NOMO-1 treated with DMSO at 0.1 percent for 48 hours (cell line): ENCODE results near the gene SLC25A25.
"Not testable (repeated sequence)": the region's sequence is repeated elsewhere in the genome, so short reads cannot be mapped to it uniquely, and the experiment has no call there.

ENCODE experiments used
- DNase-seq: peaks from one replicate; lab custom pipeline; 2025; ENCODE audit not compliant: unreplicated experiment; lab: John Stamatoyannopoulos, UW

The SLC25A25 gene

DNA sequence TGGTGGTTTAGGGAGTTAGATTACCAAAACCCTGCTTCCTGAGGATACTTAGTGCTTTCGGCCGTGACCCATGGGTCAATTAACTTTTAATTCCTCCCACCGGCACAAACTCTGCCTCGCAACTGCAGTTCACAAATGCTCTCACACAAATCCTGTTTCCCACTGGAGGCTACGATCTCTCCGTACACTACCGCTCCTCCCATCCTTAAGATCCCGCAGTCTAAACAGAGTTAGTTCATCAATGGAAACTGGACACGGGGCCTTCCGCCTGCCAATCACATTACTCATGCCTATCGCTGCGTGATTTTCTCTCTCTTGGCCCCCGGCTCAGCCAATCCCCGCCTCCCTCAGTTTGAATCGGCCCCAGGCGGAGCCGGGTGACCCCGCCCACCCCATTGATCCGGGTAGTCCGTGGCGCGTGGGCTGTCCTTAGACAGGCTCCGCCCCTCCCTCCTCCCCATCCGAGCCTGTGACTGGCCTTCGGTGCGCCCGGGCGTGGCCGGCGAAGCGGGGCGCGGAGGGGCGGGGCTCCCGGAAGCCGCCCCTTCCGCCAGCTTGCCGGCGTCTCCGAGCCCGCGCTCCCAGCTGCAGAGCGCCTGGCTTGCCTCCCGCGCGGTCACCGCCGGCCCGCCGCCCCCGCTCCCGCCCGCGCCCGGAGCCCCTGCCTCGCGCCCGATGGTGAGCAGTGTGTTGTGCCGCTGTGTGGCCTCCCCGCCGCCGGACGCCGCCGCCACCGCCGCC is at the start of gene SLC25A25:
SLC25A25 (plus strand) TSS at position 588 of the 741 bp plus-strand sequence; CDS start at position 676, 88 bp downstream.
- DNase-seq, result peak; percentile 98

DNA sequence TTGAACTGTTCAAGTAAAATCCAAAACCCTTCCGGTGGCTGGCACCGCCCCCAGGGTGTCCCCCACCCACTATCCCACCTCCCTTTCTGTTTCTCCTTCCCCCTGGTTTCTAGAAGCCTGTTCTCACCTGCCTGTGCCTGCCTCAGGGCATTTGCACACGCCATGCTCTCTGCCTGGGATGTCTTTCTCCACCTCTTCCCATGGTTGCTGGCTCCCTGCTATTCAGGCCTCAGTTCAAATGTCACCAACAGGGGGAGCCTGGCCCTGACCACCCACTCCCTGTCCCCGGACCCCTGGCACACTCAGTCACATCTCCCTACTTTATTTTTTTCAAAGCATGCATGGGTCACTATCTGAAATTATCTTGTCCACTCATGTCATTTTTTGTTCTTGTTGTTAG is 47.3 kb upstream of the SLC25A25 start:
- no peak for DNase-seq

DNA sequence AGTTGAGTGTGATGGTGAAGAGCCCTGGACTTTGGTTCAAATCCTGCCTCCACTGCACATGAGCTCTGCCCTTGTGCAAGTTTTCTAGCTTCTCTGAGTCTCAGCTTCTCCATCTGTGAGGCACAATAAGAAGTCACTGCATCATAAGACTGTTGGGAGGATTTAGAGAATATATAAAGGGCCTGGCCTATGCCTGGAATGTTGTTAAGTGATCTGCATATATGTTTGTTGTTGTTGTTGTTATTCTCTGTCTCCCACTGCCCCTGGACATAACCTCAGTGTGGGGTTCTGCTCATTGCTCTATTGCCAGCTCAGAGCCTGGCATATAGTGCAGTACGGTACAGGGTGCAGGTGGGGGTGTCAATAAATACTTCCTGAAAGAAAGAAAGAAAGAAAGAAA is 46.9 kb upstream of the SLC25A25 start:
- DNase-seq, result no peak

DNA sequence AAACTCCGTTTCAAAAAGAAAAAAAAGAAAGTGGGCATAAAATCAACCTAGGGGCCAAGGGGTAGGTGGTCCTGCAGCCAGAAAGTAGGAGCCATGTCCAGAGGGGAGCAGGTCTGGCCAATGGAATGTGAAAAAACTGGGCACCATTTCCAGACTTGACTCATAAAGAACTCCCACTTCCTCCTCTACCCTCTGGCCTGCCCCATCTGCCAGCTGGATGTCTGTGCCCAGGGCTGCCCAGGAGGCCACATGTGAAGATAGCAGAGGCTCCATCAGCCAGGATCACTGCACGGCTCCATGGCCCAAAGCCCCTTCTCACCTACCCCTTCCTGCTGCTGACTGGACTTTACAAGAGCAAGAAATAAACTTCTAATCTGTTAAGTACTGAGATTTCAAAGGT is 45.1 kb upstream of the SLC25A25 start:
- no peak for DNase-seq

DNA sequence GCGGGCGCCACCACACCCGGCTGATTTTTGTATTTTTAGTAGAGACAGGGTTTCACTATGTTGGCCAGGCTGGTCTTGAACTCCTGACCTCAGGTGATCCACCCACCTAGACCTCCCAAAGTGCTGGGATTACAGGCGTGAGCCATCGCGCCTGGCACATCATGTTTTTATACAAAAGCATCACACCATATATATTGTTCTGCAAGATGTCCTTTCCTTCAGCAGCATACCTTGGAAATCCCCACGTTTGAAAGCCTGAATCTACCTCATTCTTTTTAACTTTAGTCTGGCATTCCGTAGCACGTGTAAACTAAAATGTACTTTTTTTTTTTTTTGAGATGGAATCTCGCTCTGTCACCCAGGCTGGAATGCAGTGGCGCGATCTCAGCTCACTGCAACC is 44.4 kb upstream of the SLC25A25 start:
- not testable (repeated sequence) for DNase-seq

DNA sequence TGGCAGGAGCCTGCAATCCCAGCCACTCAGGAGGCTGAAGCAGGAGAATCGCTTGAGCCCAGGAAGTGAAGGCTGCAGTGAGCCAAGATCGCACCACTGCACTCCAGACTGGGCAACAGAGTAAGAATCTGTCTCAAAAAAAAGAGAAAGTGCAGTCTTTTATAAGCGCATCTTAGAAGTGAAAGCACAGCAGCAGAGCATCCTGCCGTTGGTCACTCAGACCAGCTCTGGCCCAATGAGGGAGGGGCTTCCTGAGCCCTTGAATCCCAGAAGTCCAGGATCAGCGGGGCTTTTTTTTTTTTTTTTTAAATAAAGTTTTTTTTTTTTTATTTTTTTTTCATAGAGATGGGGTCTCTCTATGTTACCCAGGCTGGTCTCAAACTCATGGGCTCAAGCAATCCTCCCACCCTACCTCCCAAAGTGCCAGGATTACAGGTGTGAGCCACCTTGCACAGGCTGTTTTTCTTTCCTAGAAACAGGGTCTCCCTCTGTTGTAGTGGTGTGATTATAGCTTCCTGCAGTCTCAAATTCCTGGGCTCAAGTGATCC is 43.2 kb upstream of the SLC25A25 start:
- no peak for DNase-seq

DNA sequence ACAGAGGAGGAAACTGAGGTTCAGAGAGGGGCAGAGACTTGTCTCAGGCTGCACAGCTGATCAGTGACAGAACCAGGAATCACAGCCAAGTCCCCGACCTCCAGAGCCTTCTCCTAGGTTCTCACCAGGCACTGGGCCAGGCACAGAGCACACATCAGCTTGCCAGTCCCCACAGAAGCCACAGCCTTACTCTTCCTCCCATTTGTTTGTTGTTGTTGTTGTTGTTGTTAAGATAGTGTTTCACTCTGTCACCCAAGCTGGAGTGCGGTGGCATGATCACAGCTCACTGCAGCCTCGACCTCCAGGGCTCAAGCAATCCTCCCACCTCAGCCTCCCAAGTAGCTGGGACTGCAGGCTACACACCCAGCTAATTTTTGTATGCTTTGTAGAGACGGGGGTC is 42.3 kb upstream of the SLC25A25 start:
- DNase-seq, result no peak

DNA sequence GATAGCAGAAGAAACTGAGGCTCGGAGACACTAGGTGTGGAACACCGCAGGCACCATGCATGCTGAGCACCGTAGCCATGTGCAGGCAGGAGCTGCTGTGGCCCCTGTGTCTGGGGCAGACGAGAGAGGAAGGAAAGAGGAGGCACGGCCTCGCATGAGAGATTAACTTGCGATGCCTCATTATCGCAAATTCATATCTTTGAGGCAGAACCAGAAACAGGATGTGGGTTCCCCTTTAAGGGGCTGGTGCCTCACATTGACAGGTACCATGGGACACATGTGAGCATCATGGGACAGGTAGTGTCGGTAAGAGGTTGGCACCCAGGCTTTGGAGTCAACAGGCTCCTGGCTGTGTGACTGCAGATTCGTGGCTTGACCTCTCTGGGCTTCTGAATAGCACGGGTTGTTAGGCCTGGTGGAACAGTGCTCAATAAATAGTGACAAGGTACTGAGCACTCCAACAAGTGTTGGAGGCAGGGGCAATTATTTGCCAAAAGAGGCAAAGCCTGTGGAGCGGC is 41.7 kb upstream of the SLC25A25 start:
- no peak for DNase-seq

DNA sequence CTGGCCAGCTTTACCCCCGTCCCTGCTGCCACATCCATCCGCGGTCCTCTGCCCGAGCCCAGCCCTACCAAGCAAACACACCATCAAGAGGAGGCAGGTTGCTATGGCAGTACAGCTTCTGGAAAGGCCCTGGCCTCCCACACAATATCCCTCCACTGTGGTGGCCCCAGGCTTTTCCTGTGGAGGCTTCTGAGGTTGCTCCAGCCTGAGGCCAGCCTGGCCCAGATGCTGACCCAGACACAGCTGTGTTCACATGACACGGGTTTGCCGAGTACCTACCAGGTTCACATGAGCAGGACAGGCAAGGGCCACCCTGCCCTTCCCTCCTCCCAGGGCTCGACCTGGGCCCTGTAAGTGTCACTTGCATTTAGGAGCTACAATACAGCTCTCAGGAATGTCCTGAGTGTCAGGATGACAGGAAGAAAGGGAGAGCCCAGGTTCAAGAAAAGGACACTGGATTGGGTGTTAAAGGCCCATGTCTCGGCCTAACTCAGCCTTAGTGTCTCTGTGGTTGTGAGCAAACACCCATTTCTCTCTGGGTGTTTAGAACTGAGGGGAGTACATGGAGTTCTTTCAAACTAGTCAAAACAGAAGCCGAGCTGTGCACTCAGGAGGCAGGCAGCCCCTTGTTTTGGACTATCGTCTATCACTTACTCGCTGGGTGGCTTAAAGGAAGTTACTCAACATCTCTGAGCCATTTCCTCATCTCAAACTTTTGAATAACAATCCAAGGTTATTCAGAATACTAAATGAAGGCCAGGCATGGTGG is 41.1 kb upstream of the SLC25A25 start:
- peak; percentile 19 for DNase-seq

DNA sequence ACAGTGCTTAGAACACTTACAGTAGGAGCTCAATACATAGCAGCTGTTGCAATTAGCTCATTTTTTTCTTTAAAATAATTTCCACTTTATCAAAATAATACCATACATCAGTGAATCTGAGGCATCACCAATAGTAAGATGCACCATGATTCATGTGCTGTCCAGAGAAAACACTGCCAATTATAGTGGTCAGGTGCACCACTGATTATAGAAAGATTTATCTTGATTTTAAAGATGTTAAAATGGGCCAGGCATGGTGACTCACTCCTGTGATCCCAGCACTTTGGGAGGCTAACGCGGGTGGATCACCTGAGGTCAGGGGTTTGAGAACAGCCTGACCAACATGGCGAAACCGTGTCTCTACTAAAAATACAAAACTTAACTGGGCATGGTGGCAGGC is 40.3 kb upstream of the SLC25A25 start:
- DNase-seq, result no peak

DNA sequence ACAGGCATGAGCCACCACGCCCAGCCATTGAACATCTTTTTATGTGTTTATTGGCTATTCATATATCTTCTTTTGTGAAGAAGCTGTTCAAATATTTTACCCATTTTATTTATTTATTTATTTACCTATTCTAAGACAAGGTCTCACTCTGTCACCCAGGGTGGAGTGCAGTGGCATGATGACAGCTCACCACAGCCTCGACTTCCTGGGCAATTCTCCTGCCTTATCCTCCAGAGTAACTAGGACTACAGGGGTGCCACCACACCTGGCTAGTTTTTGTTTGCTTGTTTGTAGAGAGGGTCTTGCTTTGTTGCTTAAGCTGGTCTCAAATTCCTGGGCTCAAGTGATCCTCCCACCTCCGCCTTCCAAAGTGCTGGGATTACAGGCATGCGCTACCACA is 34.4 kb upstream of the SLC25A25 start:
- no peak for DNase-seq

DNA sequence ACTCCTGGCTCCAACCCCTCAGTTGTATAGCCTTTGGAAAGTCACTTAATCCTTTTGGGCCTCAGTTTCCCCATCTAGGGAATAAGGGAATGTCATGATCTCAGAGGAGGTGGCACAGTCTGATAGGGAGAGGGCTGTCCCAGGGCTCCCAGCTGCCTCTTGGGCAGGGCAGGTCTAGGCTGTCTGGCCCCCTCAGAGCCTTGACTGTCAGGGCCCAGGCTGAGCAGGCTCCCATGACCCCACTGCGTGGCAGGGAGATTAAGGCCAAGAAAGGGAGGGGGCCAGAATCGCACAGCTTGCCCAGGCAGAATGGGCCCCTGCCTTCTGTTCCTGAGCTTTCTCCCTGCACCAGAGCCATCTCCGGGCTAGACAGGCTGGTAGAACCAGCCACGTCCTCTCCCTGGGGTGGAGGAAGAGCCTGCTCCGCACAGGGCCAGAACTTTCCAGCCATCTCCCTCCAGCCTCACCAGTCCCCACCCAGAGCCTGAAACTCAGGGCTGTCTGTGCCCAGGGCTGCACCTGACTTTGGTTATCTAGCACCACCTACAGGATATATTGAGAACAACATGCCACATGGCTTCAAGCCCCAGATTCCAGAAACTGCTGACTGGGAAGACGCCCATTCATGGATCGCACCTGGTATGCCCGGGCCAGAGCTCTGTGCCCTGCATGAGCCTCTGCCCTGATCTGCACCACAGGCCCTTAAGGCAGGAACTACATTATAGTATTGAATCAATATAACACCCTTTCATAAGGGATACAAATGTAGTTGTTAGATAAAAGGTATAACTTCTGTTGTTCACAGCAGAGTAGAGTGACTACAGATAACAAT is 33.0 kb upstream of the SLC25A25 start:
- peak; percentile 61 for DNase-seq

DNA sequence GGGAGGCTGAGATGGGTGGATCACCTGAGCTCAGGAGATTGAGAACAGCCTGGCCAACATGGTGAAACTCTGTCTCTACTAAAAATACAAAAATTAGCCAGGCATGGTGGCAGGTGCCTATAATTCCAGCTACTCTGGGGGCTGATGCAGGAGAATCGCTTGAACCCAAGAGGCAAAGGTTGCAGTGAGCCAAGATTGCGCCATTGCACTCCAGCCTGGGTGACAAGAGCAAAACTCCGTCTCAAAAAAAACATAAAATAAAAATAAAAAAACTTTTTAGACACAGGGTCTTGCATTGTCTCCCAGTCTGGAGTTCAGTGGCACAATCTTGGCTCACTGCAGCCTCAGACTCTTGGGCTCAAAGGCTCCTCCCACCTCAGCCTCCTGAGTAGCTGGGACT is 31.5 kb upstream of the SLC25A25 start:
- DNase-seq, result not testable (repeated sequence)

DNA sequence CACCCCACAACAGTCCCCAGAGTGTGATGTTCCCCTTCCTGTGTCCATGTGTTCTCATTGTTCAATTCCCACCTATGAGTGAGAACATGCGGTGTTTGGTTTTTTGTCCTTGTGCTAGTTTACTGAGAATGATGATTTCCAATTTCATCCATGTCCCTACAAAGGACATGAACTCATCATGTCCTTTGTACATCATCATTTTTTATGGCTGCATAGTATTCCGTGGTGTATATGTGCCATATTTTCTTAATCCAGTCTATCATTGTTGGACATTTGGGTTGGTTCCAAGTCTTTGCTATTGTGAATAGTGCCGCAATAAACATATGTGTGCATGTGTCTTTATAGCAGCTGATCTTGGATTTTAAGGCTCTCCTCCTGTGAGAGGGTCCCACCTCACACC is 27.2 kb upstream of the SLC25A25 start:
- DNase-seq, result not testable (repeated sequence)

DNA sequence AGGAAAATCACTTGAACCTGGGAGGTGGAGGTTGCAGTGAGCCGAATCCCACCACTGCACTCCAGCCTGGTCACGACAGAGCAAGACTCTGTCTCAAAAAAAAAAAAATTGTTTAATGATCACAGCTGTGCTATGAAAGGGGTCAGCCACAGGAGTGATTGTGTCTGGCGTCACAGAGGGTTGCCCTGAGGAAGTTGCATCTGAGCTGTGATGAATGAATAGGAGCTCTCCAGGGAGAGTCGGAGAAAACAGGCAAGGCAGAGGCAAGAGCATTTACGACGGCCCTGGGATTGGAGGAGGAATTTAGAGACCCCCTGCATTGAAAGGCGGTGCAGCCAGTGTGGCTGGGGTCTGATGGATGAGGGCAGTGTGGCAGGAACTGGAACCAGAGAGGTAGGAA is 26.0 kb upstream of the SLC25A25 start:
- DNase-seq, result no peak

DNA sequence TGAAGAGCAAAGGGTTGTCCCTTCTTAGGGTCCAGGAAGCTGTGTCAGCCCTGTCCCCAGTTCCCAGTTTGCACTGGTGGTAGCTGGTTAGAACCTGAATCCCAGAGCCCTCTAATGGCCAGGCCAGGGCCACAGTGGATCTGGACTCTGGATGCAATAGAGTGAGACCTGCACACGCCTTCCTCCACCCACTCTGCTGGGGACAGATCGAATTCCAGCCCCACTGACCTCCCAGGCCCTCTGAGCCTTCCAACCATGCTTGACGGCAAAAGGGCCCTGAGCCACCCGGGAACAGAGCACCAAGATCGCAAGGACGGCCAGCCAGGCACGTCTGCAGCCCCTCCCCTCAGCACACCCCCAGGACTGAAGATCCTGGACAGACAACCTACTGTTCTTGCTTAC is 24.6 kb upstream of the SLC25A25 start:
- no peak for DNase-seq

DNA sequence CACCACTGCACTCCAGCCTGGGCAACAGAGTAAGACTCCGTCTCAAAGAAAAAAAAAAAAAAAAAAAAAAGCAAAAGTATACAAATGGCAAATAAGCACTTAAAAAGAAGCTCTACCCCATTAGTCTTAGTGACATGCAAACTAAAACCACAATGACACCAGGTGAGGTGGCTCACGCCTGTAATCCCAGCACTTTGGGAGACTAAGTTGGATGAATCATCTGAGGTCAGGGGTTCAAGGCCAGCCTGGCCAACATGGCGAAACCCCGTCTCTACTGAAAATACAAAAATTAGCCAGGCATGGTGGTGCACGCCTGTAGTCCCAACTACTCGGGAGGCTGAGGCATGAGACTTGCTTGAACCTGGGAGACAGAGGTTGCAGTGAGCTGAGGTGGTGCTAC is 22.6 kb upstream of the SLC25A25 start:
- not testable (repeated sequence) for DNase-seq

DNA sequence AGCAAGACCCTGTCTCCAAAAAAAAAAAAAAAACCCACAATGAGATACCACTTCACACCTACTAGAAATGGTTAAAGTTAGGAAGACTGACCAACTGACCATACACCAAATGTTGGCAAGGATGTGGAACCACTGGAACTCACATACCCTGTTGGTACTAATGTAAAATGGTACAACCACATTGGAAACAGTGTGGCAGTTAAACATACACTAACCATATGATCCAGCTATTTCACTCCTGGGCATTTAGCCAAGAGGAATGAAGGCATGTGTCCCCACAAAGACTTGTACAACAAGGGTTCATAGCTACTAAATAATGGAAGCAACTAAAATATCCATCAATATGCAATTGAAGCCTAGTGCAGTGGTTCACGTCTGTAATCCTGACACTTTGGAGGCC is 22.2 kb upstream of the SLC25A25 start:
- DNase-seq, result no peak

DNA sequence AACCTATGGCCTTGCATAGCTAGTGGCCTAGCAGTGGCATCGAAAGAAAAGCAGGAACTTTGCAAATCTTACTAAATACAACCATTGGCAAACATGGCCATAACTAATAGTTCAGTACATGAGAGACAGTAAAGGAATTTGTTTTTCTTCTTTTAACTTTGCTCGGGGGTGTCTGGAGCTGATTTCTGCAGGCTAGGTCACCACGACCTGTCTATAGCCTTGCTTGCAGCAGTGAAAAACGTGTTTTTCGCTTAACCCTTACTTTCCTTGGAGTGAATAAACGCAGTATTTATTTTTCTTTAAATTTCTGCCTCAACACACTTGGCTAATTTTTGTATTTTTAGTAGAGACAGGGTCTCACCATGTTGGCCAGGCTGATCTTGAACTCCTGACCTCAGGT is 20.8 kb upstream of the SLC25A25 start:
- DNase-seq, result no peak

DNA sequence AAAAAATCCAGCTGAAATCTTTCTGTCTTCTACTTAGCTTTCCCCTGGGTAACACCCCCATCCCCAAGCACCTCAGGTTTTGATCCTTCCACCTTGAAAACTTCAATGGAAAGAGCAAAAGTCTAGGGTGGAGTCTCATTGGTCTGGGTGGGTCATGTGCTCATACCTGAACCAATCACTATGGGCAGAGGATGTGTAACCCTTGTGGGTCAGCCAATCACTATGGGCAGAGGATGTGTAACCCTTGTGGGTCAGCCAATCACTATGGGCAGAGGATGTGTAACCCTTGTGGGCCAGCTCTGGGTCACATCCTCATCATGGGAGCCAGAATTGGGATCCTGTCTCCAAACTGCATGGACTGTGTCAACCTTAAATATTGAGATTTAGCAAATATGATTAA is 19.4 kb upstream of the SLC25A25 start:
- no peak for DNase-seq

DNA sequence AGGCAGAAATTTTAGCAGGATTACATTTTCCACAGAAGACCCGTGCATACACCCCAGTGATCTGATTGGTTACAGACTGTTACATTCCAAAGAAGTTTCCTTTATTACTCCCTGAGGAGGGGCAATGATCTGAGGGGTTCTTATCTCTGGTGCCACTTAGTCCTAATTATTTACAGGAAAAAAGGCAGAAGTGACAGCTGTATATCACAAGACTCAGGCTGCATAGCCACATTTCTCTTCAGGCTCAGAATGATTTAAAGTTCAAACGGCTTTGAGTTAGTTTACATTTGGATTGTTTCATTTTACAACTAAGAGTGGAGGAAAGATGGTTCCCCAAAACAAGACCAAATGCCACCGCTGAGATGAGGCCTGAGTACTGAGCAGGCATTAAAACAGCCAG is 18.2 kb upstream of the SLC25A25 start:
- no peak for DNase-seq
